ENCODE measurements around the gene NEDD8.

- TF ChIP-seq CTCF (IDR thresholded peaks at IDR 0.05) (no peak), POLR2AphosphoS5 (IDR thresholded peaks at IDR 0.05) (no peak)
Measured at GRCh38 chr14:24194186-24194872, 37.8 kb downstream of the NEDD8 start.

All from transverse colon (tissue), 4 donors.